Loucy (cell line): ENCODE results near the gene BCL2L2.

Experiments used
- EZH2phosphoT487 ChIP-seq: fragments of 200-600 bp; IDR thresholded peaks from 2 replicates; pipeline ENCODE4 v1.6.1; 2018; ENCODE audit warnings: antibody characterized with exemption, mild to moderate bottlenecking, moderate library complexity, borderline replicate concordance
- TF ChIP-seq, protein P1 (sequence below): fragments of 200-600 bp; sonication (generic); conservative IDR thresholded peaks from 2 replicates; pipeline ENCODE4 v1.5.1; 2014; ENCODE audit warnings: mild to moderate bottlenecking, antibody characterized with exemption, low read length

DNA sequence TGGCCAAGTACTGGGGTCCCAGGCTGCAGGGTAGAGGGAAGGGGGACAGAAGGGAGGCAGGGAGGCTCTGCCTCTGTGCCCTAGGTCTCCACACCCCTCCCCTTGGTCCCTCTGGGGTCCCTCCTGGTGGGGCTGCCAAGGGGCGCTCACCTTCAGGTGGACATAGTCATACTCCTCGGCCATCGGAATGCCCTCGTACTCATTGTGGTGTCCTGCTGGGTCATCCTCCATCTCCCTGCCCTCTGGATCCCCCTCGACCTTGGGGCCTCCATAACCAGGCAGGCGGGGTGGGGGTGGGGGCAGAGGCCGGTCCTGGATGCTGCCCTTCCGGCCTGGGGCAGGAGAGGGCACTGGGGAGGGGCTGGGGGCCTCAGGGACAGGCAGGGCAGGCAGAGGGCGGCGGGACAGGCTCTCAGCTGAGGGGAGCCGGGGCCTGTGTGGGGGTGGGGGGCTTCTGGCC lies 52.6 kb downstream of the BCL2L2 start:
- TF ChIP-seq, protein P1, sequence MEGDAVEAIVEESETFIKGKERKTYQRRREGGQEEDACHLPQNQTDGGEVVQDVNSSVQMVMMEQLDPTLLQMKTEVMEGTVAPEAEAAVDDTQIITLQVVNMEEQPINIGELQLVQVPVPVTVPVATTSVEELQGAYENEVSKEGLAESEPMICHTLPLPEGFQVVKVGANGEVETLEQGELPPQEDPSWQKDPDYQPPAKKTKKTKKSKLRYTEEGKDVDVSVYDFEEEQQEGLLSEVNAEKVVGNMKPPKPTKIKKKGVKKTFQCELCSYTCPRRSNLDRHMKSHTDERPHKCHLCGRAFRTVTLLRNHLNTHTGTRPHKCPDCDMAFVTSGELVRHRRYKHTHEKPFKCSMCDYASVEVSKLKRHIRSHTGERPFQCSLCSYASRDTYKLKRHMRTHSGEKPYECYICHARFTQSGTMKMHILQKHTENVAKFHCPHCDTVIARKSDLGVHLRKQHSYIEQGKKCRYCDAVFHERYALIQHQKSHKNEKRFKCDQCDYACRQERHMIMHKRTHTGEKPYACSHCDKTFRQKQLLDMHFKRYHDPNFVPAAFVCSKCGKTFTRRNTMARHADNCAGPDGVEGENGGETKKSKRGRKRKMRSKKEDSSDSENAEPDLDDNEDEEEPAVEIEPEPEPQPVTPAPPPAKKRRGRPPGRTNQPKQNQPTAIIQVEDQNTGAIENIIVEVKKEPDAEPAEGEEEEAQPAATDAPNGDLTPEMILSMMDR: no peak
- TF ChIP-seq EZH2phosphoT487: no peak
